PC-3 (cell line): Measurements from ENCODE around the gene MED17.

Experiments used
- CTCF ChIP-seq: fragments of 300-600 bp; sonication (generic); conservative IDR thresholded peaks from 2 replicates; pipeline ENCODE4 v1.5.1; 2017; ENCODE audit warnings: antibody characterized with exemption, low read depth, mild to moderate bottlenecking, low read length
- EZH2 ChIP-seq: fragments of 300-600 bp; sonication (generic); IDR thresholded peaks from one replicate; pipeline ENCODE4 v1.6.1; 2017; ENCODE audit warnings: antibody characterized with exemption, mild to moderate bottlenecking, low read length; ENCODE audit not compliant: unreplicated experiment
- EZH2phosphoT487 ChIP-seq: fragments of 300-600 bp; sonication (generic); IDR thresholded peaks from 2 replicates; pipeline ENCODE4 v1.6.1; 2018; ENCODE audit warnings: mild to moderate bottlenecking, antibody characterized with exemption, low read length, borderline replicate concordance

DNA sequence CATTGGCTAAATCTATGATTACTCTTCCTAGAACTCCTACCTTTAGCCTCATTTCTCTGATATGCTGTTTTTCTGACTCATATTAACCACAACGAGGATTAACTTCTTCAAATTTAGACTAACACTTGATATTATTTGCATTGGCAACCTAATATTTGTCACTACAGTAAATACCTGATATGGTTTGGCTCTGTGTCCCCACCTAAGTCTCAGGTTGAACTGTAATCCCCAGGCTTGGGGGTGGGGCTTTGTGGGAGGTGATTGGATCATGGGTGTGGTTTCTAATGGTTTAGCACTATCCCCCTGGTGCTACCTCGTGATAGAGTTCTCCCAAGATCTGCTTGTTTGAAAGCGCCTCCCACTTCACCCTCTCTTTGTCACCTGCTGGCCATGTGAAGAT lies 17.1 kb upstream of the MED17 start:
- TF ChIP-seq CTCF (no peak), EZH2 (no peak), EZH2phosphoT487 (no peak)
